ENCODE results near the gene AKAP8L. TPM values are rescaled to one million over a fixed set of nuclear protein-coding genes. Genes with fewer than 3 reads are reported as not detected.

AKAP8L gene
- total RNA-seq, 6 experiments from 2014 or later = 49.4 to 54.4 (median 52.0) TPM

GRCh38 chr19:15445807-15446376 is 27.1 kb upstream of the AKAP8L start:
- no peak for TF ChIP-seq CTCF (IDR thresholded peaks at IDR 0.05)
- Mint-ChIP-seq H3K4me1 (ENCODE audit: low read depth) (0 out of 2 replicates have a peak, but pooled peaks cover 4% of the 10 kb centered on the region), H3K36me3 (ENCODE audit: low read depth) (no peaks in the 10 kb centered on the region), H3K27ac (no peak overlapping the region), H3K4me3 (no peak overlapping the region), H3K9me3 (no peaks in the 10 kb centered on the region), H3K27me3 (ENCODE audit: insufficient read depth) (peaks cover 9% of the 10 kb centered on the region)
- DNase-seq = no peak

GRCh38 chr19:15445227-15445605 is 26.4 kb upstream of the AKAP8L start:
- H3K9me3 Mint-ChIP-seq = no peaks in the 10 kb centered on the region
- H3K27me3 Mint-ChIP-seq (ENCODE audit: insufficient read depth) = peaks cover 9% of the 10 kb centered on the region
- no peak overlapping the region for H3K27ac Mint-ChIP-seq
- H3K36me3 Mint-ChIP-seq (ENCODE audit: low read depth) = no peaks in the 10 kb centered on the region
- DNase-seq = no peak
- no peak overlapping the region for H3K4me3 Mint-ChIP-seq
- 0 out of 2 replicates have a peak, but pooled peaks cover 2% of the 10 kb centered on the region for H3K4me1 Mint-ChIP-seq (ENCODE audit: low read depth)
- TF ChIP-seq CTCF (IDR thresholded peaks at IDR 0.05) = no peak

GRCh38 chr19:15444505-15445226 is 25.9 kb upstream of the AKAP8L start:
- Mint-ChIP-seq H3K9me3 (no peaks in the 10 kb centered on the region), H3K4me3 (no peak overlapping the region), H3K27me3 (ENCODE audit: insufficient read depth) (peaks cover 9% of the 10 kb centered on the region), H3K36me3 (ENCODE audit: low read depth) (no peaks in the 10 kb centered on the region), H3K27ac (no peak overlapping the region), H3K4me1 (ENCODE audit: low read depth) (no peaks in the 10 kb centered on the region)
- no peak for TF ChIP-seq CTCF (IDR thresholded peaks at IDR 0.05)
- DNase-seq = no peak

- no peak for DNase-seq
- H3K9me3 Mint-ChIP-seq = no peaks in the 10 kb centered on the region
- no peaks in the 10 kb centered on the region for H3K4me1 Mint-ChIP-seq (ENCODE audit: low read depth)
- TF ChIP-seq CTCF (IDR thresholded peaks at IDR 0.05) = no peak
- no peak overlapping the region for H3K4me3 Mint-ChIP-seq
- no peaks in the 10 kb centered on the region for H3K36me3 Mint-ChIP-seq (ENCODE audit: low read depth)
- H3K27ac Mint-ChIP-seq = no peak overlapping the region
- peaks cover 9% of the 10 kb centered on the region for H3K27me3 Mint-ChIP-seq (ENCODE audit: insufficient read depth)
These were observed 25.1 kb upstream of the AKAP8L start for GRCh38 chr19:15443838-15444237.

- H3K36me3 Mint-ChIP-seq (ENCODE audit: low read depth) = no peaks in the 10 kb centered on the region
- no peak for TF ChIP-seq CTCF (IDR thresholded peaks at IDR 0.05)
- H3K4me1 Mint-ChIP-seq (ENCODE audit: low read depth) = no peaks in the 10 kb centered on the region
- no peak overlapping the region for H3K4me3 Mint-ChIP-seq
- H3K27ac Mint-ChIP-seq = no peak overlapping the region; the same call in 1 of the 2 replicates
- no peak for DNase-seq
- H3K27me3 Mint-ChIP-seq (ENCODE audit: insufficient read depth) = peaks cover 9% of the 10 kb centered on the region
- no peaks in the 10 kb centered on the region for H3K9me3 Mint-ChIP-seq
These were observed 24.5 kb upstream of the AKAP8L start for GRCh38 chr19:15443325-15443724.

Measured in HFFc6 (cell line).